Mammary epithelial cell (primary cell): Measurements from ENCODE around the gene ANXA6.

ENCODE experiments used
- CTCF ChIP-seq, 2 donors: IDR thresholded peaks in 1 of 2; conservative IDR thresholded peaks in 1 of 2; 2 replicates each; pipeline ENCODE4 v1.5.1; 2011 to 2012; ENCODE audit warnings: inconsistent platforms in 2 of 2, low read length in 2 of 2, mild to moderate bottlenecking in 2 of 2, control low read depth in 1 of 2, low read depth in 1 of 2; ENCODE audit not compliant: insufficient read depth in 1 of 2; ENCODE audit errors: extremely low read depth in 1 of 2
- EZH2 ChIP-seq: IDR thresholded peaks from 2 replicates; pipeline ENCODE4 v1.6.1; 2012; ENCODE audit warnings: low read length, inconsistent platforms, borderline replicate concordance

GRCh38 chr5:151105561-151105960, 52.0 kb downstream of the ANXA6 start:
- TF ChIP-seq CTCF (conservative IDR thresholded peaks at IDR 0.05 in 1 of 2, IDR thresholded peaks at IDR 0.05 in 1 of 2; ENCODE audit: extremely low read depth in 1 of 2, insufficient read depth in 1 of 2, low read depth in 1 of 2, low read length in 2 of 2) (no peak), EZH2 (no peak)
